Fibroblast of lung (primary cell): ENCODE results near the gene LHFPL6. TPM values are rescaled to one million over a fixed set of nuclear protein-coding genes. Genes with fewer than 3 reads are reported as not detected.

Experiments used
- DNase-seq, 2 donors: peaks; one replicate each; pipeline versions ENCODE4 v3.0.0 to v3.0.0-alpha.2; 2010; ENCODE audit warnings: low read depth in 2 of 2
- H2AFZ ChIP-seq: 2 replicates; pipeline ENCODE4 v1.5.1; 2012; ENCODE audit warnings: low read length, control low read depth, inconsistent platforms
- H3K27ac ChIP-seq: 2 replicates; pipeline ENCODE4 v1.5.1; 2011; ENCODE audit warnings: low read length, control low read depth; ENCODE audit not compliant: insufficient read depth
- H3K27me3 ChIP-seq: 2 replicates; pipeline ENCODE4 v1.5.1; 2011; ENCODE audit warnings: mild to moderate bottlenecking, low read length; ENCODE audit not compliant: control insufficient read depth, insufficient read depth
- H3K36me3 ChIP-seq: 2 replicates; pipeline ENCODE4 v1.5.1; 2011; ENCODE audit warnings: low read length; ENCODE audit not compliant: control insufficient read depth, insufficient read depth
- H3K4me1 ChIP-seq: 2 replicates; pipeline ENCODE4 v1.5.1; 2011; ENCODE audit warnings: low read length; ENCODE audit not compliant: control insufficient read depth, insufficient read depth; ENCODE audit errors: extremely low read depth
- H3K4me2 ChIP-seq: 2 replicates; pipeline ENCODE4 v1.5.1; 2011; ENCODE audit warnings: low read length, control low read depth; ENCODE audit not compliant: insufficient read depth; ENCODE audit errors: extremely low read depth
- H3K4me3 ChIP-seq, 4 experiments: fragments of 200-600 bp in 1 of 4; sonication (generic) in 1 of 4; replicated peaks in 1 of 4; 2 replicates each; pipeline ENCODE4 v1.5.1; 2011 to 2016; ENCODE audit warnings: low read length in 4 of 4, low read depth in 3 of 4, mild to moderate bottlenecking in 3 of 4, control low read depth in 2 of 4, inconsistent platforms in 1 of 4, mixed read lengths in 1 of 4; ENCODE audit not compliant: insufficient read depth in 1 of 4; ENCODE audit errors: control extremely low read depth in 1 of 4
- H3K79me2 ChIP-seq: 2 replicates; pipeline ENCODE4 v1.5.1; 2012; ENCODE audit warnings: mild to moderate bottlenecking, low read length, inconsistent platforms; ENCODE audit not compliant: control insufficient read depth, insufficient read depth
- H3K9ac ChIP-seq: 2 replicates; pipeline ENCODE4 v1.5.1; 2011; ENCODE audit warnings: mild to moderate bottlenecking, low read length, control low read depth; ENCODE audit not compliant: insufficient read depth
- H3K9me3 ChIP-seq: 2 replicates; pipeline ENCODE4 v1.5.1; 2012; ENCODE audit warnings: low read depth, low read length; ENCODE audit not compliant: control insufficient read depth, insufficient read depth
- H4K20me1 ChIP-seq: 2 replicates; pipeline ENCODE4 v1.5.1; 2011; ENCODE audit warnings: low read length; ENCODE audit not compliant: control insufficient read depth, insufficient read depth; ENCODE audit errors: extremely low read depth
- CTCF ChIP-seq, 2 donors: IDR thresholded peaks in 1 of 2; conservative IDR thresholded peaks in 1 of 2; 1 replicate in 1 of 2; 2 replicates in 1 of 2; pipeline ENCODE4 v1.5.1; 2011 to 2012; ENCODE audit warnings: low read length in 2 of 2, control low read depth in 1 of 2, inconsistent platforms in 1 of 2, low read depth in 1 of 2, mild to moderate bottlenecking in 1 of 2
- EZH2 ChIP-seq: IDR thresholded peaks from 2 replicates; pipeline ENCODE4 v1.5.1; 2012; ENCODE audit warnings: low read length, control low read depth, mild to moderate bottlenecking; ENCODE audit errors: missing control alignments
- polyA plus RNA-seq, 2 donors: library from polyadenylated mRNA; depleted of rRNA in 1 of 2; stranded (reverse) in 1 of 2; unstranded in 1 of 2; fragments of >200 nt; gene quantifications; 2 replicates each; pipeline ENCODE4 v1.2.1, GENCODE V29; 2011 to 2012; ENCODE audit warnings: missing spikeins in 1 of 2
- total RNA-seq: library from RNA; depleted of rRNA; stranded (reverse); fragments of >200 nt; gene quantifications from 2 replicates; pipeline ENCODE4 v1.2.1, GENCODE V29; 2014

LHFPL6 gene
- total and polyA plus RNA-seq, 2 donors (not counting 1 experiment from before 2014, with no cell fraction given) = 42.4 to 86.8 TPM

GRCh38 chr13:39550931-39551330, 52.1 kb downstream of the LHFPL6 start:
- no peaks in the 10 kb centered on the region for H3K4me1 ChIP-seq
- no peak overlapping the region for H2AFZ ChIP-seq
- H3K9me3 ChIP-seq = no peaks in the 10 kb centered on the region
- H3K79me2 ChIP-seq = no peaks in the 10 kb centered on the region
- no peak overlapping the region for H3K27ac ChIP-seq
- no peaks in the 10 kb centered on the region for H3K36me3 ChIP-seq
- DNase-seq = no peak
- no peak overlapping the region for H3K4me2 ChIP-seq
- H3K27me3 ChIP-seq = no peaks in the 10 kb centered on the region
- H3K4me3 ChIP-seq = no peak overlapping the region
- no peak overlapping the region for H3K9ac ChIP-seq
- no peak for TF ChIP-seq EZH2
- H4K20me1 ChIP-seq = no peaks in the 10 kb centered on the region

GRCh38 chr13:39547108-39547507, 55.9 kb downstream of the LHFPL6 start:
- no peak overlapping the region for H3K27ac ChIP-seq
- TF ChIP-seq CTCF (conservative IDR thresholded peaks at IDR 0.05 in 1 of 2, IDR thresholded peaks at IDR 0.05 in 1 of 2; ENCODE audit: low read depth in 1 of 2, low read length in 2 of 2) (no peak), EZH2 (no peak)
- no peak overlapping the region for H3K4me3 ChIP-seq
- no peaks in the 10 kb centered on the region for H3K4me1 ChIP-seq
- H3K4me2 ChIP-seq = no peak overlapping the region
- H3K36me3 ChIP-seq = no peaks in the 10 kb centered on the region
- DNase-seq = no peak
- H4K20me1 ChIP-seq = no peaks in the 10 kb centered on the region
- H3K9me3 ChIP-seq = no peaks in the 10 kb centered on the region
- no peak overlapping the region for H2AFZ ChIP-seq
- H3K9ac ChIP-seq = no peak overlapping the region
- H3K79me2 ChIP-seq = no peaks in the 10 kb centered on the region
- no peaks in the 10 kb centered on the region for H3K27me3 ChIP-seq

- Histone ChIP-seq H3K79me2 (no peaks in the 10 kb centered on the region), H2AFZ (no peak overlapping the region), H3K4me1 (no peaks in the 10 kb centered on the region), H3K4me3 (no peak overlapping the region), H4K20me1 (no peaks in the 10 kb centered on the region), H3K27ac (no peak overlapping the region), H3K9ac (no peak overlapping the region), H3K36me3 (no peaks in the 10 kb centered on the region), H3K27me3 (no peaks in the 10 kb centered on the region), H3K4me2 (no peak overlapping the region), H3K9me3 (no peaks in the 10 kb centered on the region)
- no peak for DNase-seq
- no peak for TF ChIP-seq EZH2
- TF ChIP-seq CTCF (conservative IDR thresholded peaks at IDR 0.05 in 1 of 2, IDR thresholded peaks at IDR 0.05 in 1 of 2; ENCODE audit: low read depth in 1 of 2, low read length in 2 of 2) = no peak
These were observed 60.6 kb downstream of the LHFPL6 start for GRCh38 chr13:39542361-39542760.
